Measurements from ENCODE around the gene NKAIN1.

The NKAIN1 gene

GRCh38 chr1:31164291-31164690 is 75.4 kb downstream of the NKAIN1 start:
- no peak overlapping the region for H3K27ac ChIP-seq (ENCODE audit: low read length)
- H3K9ac ChIP-seq (ENCODE audit: low read length) = no peak overlapping the region
- no peaks in the 10 kb centered on the region; the same call in 1 of the 2 replicates for H3K27me3 ChIP-seq (replicated peaks; ENCODE audit: insufficient read depth, low read length)
- H2AFZ ChIP-seq (ENCODE audit: low read length) = no peak overlapping the region
- H3K4me3 ChIP-seq (ENCODE audit: low read length) = no peak overlapping the region
- H3K79me2 ChIP-seq (ENCODE audit: low read length) = no peaks in the 10 kb centered on the region
- no peaks in the 10 kb centered on the region for H3K9me2 ChIP-seq (replicated peaks; ENCODE audit: insufficient read depth, low read length)
- TF ChIP-seq EZH2phosphoT487 (IDR thresholded peaks at IDR 0.05; ENCODE audit: low read length) (no peak), CTCF (IDR thresholded peaks at IDR 0.05; ENCODE audit: low read length) (no peak), EZH2 (optimal IDR thresholded peaks at IDR 0.05; ENCODE audit: low read depth, low read length) (no peak)
- DNase-seq = no peak
- no peaks in the 10 kb centered on the region for H4K20me1 ChIP-seq (ENCODE audit: insufficient read depth, low read length)
- H3K4me1 ChIP-seq (ENCODE audit: low read length) = no peaks in the 10 kb centered on the region
- H3K36me3 ChIP-seq (replicated peaks; ENCODE audit: insufficient read depth, low read length) = no peaks in the 10 kb centered on the region
- no peaks in the 10 kb centered on the region for H3F3A ChIP-seq (ENCODE audit: insufficient read depth, low read length)
- no peak overlapping the region for H3K4me2 ChIP-seq (ENCODE audit: low read depth, low read length)
- no peaks in the 10 kb centered on the region for H3K9me3 ChIP-seq (replicated peaks; ENCODE audit: insufficient read depth, low read length)

GRCh38 chr1:31163866-31164265 is 75.8 kb downstream of the NKAIN1 start:
- Histone ChIP-seq H3K9ac (ENCODE audit: low read length) (no peak overlapping the region), H3K27me3 (replicated peaks; ENCODE audit: insufficient read depth, low read length) (no peaks in the 10 kb centered on the region; the same call in 1 of the 2 replicates)
- TF ChIP-seq CTCF (IDR thresholded peaks at IDR 0.05; ENCODE audit: low read length) (no peak), EZH2phosphoT487 (IDR thresholded peaks at IDR 0.05; ENCODE audit: low read length) (no peak), EZH2 (optimal IDR thresholded peaks at IDR 0.05; ENCODE audit: low read depth, low read length) (no peak)

GRCh38 chr1:31161571-31161970 is 78.1 kb downstream of the NKAIN1 start:
- Histone ChIP-seq H3K79me2 (ENCODE audit: low read length) (no peaks in the 10 kb centered on the region), H3F3A (ENCODE audit: insufficient read depth, low read length) (no peaks in the 10 kb centered on the region), H3K27ac (ENCODE audit: low read length) (no peak overlapping the region), H3K4me1 (ENCODE audit: low read length) (no peaks in the 10 kb centered on the region), H3K9me2 (replicated peaks; ENCODE audit: insufficient read depth, low read length) (no peaks in the 10 kb centered on the region), H3K36me3 (replicated peaks; ENCODE audit: insufficient read depth, low read length) (no peaks in the 10 kb centered on the region), H3K9ac (ENCODE audit: low read length) (no peak overlapping the region), H3K9me3 (replicated peaks; ENCODE audit: insufficient read depth, low read length) (no peaks in the 10 kb centered on the region), H3K4me2 (ENCODE audit: low read depth, low read length) (no peak overlapping the region), H3K4me3 (ENCODE audit: low read length) (no peak overlapping the region), H2AFZ (ENCODE audit: low read length) (no peak overlapping the region), H4K20me1 (ENCODE audit: insufficient read depth, low read length) (no peaks in the 10 kb centered on the region), H3K27me3 (replicated peaks; ENCODE audit: insufficient read depth, low read length) (no peaks in the 10 kb centered on the region; the same call in 1 of the 2 replicates)
- no peak for DNase-seq
- no peak for TF ChIP-seq EZH2phosphoT487 (IDR thresholded peaks at IDR 0.05; ENCODE audit: low read length)
- no peak for TF ChIP-seq CTCF (IDR thresholded peaks at IDR 0.05; ENCODE audit: low read length)
- TF ChIP-seq EZH2 (optimal IDR thresholded peaks at IDR 0.05; ENCODE audit: low read depth, low read length) = no peak

More at GRCh38 chr1:31163866-31164265, 75.8 kb downstream of the NKAIN1 start:
- Histone ChIP-seq H3K4me3 (ENCODE audit: low read length) (no peak overlapping the region), H2AFZ (ENCODE audit: low read length) (no peak overlapping the region), H3K9me3 (replicated peaks; ENCODE audit: insufficient read depth, low read length) (no peaks in the 10 kb centered on the region), H3F3A (ENCODE audit: insufficient read depth, low read length) (no peaks in the 10 kb centered on the region), H3K27ac (ENCODE audit: low read length) (no peak overlapping the region), H3K4me2 (ENCODE audit: low read depth, low read length) (no peak overlapping the region), H3K79me2 (ENCODE audit: low read length) (no peaks in the 10 kb centered on the region), H3K4me1 (ENCODE audit: low read length) (no peaks in the 10 kb centered on the region), H3K36me3 (replicated peaks; ENCODE audit: insufficient read depth, low read length) (no peaks in the 10 kb centered on the region), H4K20me1 (ENCODE audit: insufficient read depth, low read length) (no peaks in the 10 kb centered on the region), H3K9me2 (replicated peaks; ENCODE audit: insufficient read depth, low read length) (no peaks in the 10 kb centered on the region)
- no peak for DNase-seq
